CD4-positive, CD25-positive, alpha-beta regulatory T cell (primary cell): ENCODE measurements around the gene KRTAP26-1. TPM values are rescaled to one million over a fixed set of nuclear protein-coding genes. Genes with fewer than 3 reads are reported as not detected.

ENCODE experiments used
- ATAC-seq, 2 donors: fragments of 150-1000 bp; cut with Tn5 transposase; one replicate each; pipeline ENCODE4 v1.10.0; 2021; ENCODE audit warnings: low read depth in 2 of 2, moderate number of reproducible peaks in 2 of 2, moderate library complexity in 1 of 2
- DNase-seq, 3 donors: peaks; one replicate each; pipeline versions ENCODE4 v3.0.0 to v3.0.0-alpha.2; 2012 to 2022; ENCODE audit warnings: mixed read lengths in 1 of 3
- H3K27ac ChIP-seq: one replicate; pipeline ENCODE4 v1.7.0; 2013; ENCODE audit warnings: mild to moderate bottlenecking, low read length; ENCODE audit not compliant: insufficient read depth, poor library complexity, severe bottlenecking
- H3K27me3 ChIP-seq: one replicate; pipeline ENCODE4 v1.7.0; 2013; ENCODE audit warnings: low read length; ENCODE audit not compliant: control insufficient read depth, insufficient read depth
- H3K36me3 ChIP-seq: one replicate; pipeline ENCODE4 v1.7.0; 2013; ENCODE audit warnings: mild to moderate bottlenecking, low read length, moderate library complexity; ENCODE audit not compliant: control insufficient read depth, insufficient read depth
- H3K4me1 ChIP-seq: 2 replicates; pipeline ENCODE4 v1.7.0; 2013; ENCODE audit warnings: mild to moderate bottlenecking, low read length; ENCODE audit not compliant: insufficient read depth, control insufficient read depth, poor library complexity, severe bottlenecking
- H3K4me3 ChIP-seq: one replicate; pipeline ENCODE4 v1.7.0; 2013; ENCODE audit warnings: low read depth, mild to moderate bottlenecking, low read length, moderate library complexity
- H3K9me3 ChIP-seq, 2 experiments: 1 replicate in 1 of 2; 2 replicates in 1 of 2; pipeline ENCODE4 v1.7.0; 2013; ENCODE audit warnings: low read length in 2 of 2, mild to moderate bottlenecking in 1 of 2, moderate library complexity in 1 of 2; ENCODE audit not compliant: control insufficient read depth in 2 of 2
- H3K27ac Mint-ChIP-seq, 3 donors: one replicate each; pipeline ENCODE4 v1.8.0; 2020 to 2022; ENCODE audit warnings: mild to moderate bottlenecking in 3 of 3, mixed read lengths in 3 of 3, moderate library complexity in 2 of 3
- H3K27me3 Mint-ChIP-seq: one replicate; pipeline ENCODE4 v1.8.0; 2022; ENCODE audit warnings: mild to moderate bottlenecking, mixed read lengths
- H3K36me3 Mint-ChIP-seq: one replicate; pipeline ENCODE4 v1.8.0; 2020; ENCODE audit warnings: mixed read lengths
- H3K4me1 Mint-ChIP-seq, 4 donors: one replicate each; pipeline ENCODE4 v1.8.0; 2020 to 2022; ENCODE audit warnings: mixed read lengths in 4 of 4, mild to moderate bottlenecking in 1 of 4
- H3K4me3 Mint-ChIP-seq, 4 donors: one replicate each; pipeline ENCODE4 v1.8.0; 2020 to 2022; ENCODE audit warnings: mild to moderate bottlenecking in 4 of 4, mixed read lengths in 4 of 4, moderate library complexity in 3 of 4
- H3K9me3 Mint-ChIP-seq, 7 donors: one replicate each; pipeline ENCODE4 v1.8.0; 2020 to 2022; ENCODE audit warnings: mixed read lengths in 7 of 7, mild to moderate bottlenecking in 3 of 7, moderate library complexity in 2 of 7
- polyA plus RNA-seq, 4 donors: library from polyadenylated mRNA; unstranded; fragments of 300-500 nt; fragmentation: Illumina TruSeq; gene quantifications; one replicate each; pipeline ENCODE4 v1.2.3, GENCODE V29; 2021
- total RNA-seq: library from RNA; stranded (reverse); gene quantifications from one replicate; pipeline ENCODE4 v1.2.3, GENCODE V29; 2022

Gene KRTAP26-1, protein sequence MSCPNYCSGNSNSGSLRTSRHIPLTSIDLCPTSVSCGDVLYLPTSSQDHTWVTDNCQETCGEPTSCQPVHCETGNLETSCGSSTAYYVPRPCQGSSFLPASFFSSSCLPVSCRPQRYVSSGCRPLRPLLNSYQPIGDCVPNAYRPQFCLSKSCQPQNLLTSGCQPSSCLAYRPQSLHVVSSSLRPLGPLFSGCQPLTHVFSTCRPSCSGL
- total RNA-seq (not detected), polyA plus RNA-seq (not detected)

DNA sequence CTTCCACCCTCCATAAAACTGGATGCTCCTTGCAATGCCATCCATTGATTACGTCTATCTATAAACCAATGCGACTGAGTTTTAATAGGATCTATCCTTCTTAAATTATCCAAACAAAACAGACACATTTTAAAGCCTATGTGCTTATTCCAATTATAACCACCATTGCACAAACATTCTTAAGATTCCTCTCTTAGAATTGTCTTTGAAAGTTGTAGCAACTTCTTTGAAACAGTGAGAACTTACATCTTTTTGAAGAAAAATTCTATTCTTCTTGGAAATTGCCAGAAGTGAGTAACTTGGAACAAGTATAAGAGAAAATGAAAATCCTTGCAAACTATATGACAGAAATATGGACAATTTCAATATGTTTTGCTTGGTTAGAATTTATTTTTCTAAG lies at the start of gene KRTAP26-1:
Gene KRTAP26-1, minus strand, starts transcription at position 101 of the 400 bp plus-strand sequence. CDS start 280 bp downstream, outside the sequence.
- no peaks in the 10 kb centered on the region for H3K27me3 Mint-ChIP-seq
- H3K4me3 ChIP-seq: no peak within 1 kb of the TSS
- H3K27me3 ChIP-seq: no peaks in the 10 kb centered on the region
- no peaks in the 10 kb centered on the region for H3K36me3 Mint-ChIP-seq
- H3K4me1 Mint-ChIP-seq: no peaks in the 10 kb centered on the region
- no peaks in the 10 kb centered on the region for H3K9me3 ChIP-seq
- H3K36me3 ChIP-seq: no peaks in the 10 kb centered on the region
- no peak within 1 kb of the TSS for H3K27ac Mint-ChIP-seq
- no peak within 1 kb of the TSS for H3K27ac ChIP-seq
- H3K9me3 Mint-ChIP-seq: peaks cover 0 to 6% (median 1%) of the 10 kb centered on the region in 7 donors
- DNase-seq (no peak), ATAC-seq (no peak)
- no peaks in the 10 kb centered on the region for H3K4me1 ChIP-seq
- no peak within 1 kb of the TSS for H3K4me3 Mint-ChIP-seq

DNA sequence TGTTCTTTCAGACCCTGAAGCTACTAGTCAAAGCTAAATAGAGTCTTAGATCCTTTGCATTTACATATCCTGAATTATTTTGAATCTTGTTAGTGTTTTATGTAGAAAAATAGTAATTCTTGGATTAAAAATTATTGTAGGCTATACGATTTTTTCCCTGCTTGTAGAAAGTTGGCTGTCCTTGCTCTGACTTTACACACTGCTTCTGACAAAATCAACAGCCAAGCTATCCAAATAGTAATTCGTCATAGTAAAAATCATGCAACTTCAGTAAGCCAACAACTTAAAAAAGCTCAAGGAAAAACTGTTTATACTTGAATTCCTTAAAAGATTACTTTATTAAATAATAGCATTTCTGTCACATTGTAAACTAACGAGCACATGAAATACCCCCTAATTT lies 35.8 kb upstream of the KRTAP26-1 start:
- Histone ChIP-seq H3K27me3 (no peaks in the 10 kb centered on the region), H3K9me3 (no peaks in the 10 kb centered on the region), H3K4me3 (no peak overlapping the region), H3K36me3 (no peaks in the 10 kb centered on the region), H3K27ac (no peak overlapping the region), H3K4me1 (no peaks in the 10 kb centered on the region)
- no peak overlapping the region for H3K27ac Mint-ChIP-seq
- no peaks in the 10 kb centered on the region for H3K27me3 Mint-ChIP-seq
- peaks cover 0 to 2% (median 0%) of the 10 kb centered on the region in 7 donors for H3K9me3 Mint-ChIP-seq
- ATAC-seq (no peak), DNase-seq (no peak)
- no peaks in the 10 kb centered on the region for H3K4me1 Mint-ChIP-seq
- no peaks in the 10 kb centered on the region for H3K36me3 Mint-ChIP-seq
- no peak overlapping the region for H3K4me3 Mint-ChIP-seq

DNA sequence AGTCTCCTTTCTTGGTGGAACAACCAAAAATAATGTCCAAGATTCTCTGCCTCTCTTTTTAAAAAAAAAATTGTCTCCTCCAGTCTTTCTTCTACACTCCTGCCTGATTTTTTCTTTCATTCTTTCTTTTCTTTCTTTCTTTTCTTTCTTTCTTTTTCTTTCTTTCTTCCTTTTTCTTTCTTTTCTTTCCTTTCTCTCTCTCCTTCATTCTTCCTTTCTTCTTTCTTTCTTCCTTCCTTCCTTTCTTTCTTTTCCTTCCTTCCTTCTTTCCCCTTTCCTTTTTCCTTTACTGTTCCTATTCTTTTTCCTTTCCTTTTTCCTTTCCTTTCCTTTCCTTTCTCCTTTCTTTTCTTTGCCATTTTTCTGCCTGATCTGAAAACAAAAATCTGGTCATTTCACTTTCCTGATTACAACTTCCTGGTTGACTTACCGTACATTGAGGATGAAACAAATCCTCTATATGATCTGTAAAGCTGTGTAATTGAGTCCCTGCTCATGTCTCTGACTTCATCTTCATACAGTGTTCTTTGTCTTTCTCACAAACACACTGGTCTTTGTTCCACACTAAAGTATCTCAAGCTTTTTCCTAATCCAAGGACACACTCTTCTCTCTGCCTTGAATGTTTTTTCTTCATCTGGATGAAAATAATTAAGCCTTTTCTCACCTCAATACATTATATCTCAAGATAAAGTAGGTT lies 34.3 kb upstream of the KRTAP26-1 start:
- Histone ChIP-seq H3K4me3 (no peak overlapping the region), H3K27me3 (no peaks in the 10 kb centered on the region)

DNA sequence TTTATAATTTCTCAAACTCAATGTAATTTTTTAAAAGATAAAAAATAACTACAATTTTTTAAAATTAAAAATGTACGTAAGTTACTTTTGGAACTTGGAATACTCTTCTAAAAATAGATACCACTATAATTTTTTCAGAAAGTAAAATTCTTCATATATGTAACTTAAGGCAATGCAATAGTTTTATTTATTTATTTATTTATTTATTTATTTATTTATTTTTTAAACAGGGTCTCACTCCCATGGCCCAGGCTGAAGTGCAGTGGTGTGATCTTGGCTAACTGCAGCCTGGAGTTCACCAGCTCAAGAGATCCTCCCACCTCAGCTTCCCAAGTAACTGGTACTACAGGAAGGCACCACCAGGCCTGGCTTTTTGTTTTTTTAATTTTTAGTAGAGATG lies 31.4 kb upstream of the KRTAP26-1 start:
- no peaks in the 10 kb centered on the region for H3K4me1 ChIP-seq
- no peak overlapping the region for H3K4me3 ChIP-seq
- no peak overlapping the region for H3K27ac ChIP-seq
- H3K27me3 ChIP-seq: no peaks in the 10 kb centered on the region
- no peaks in the 10 kb centered on the region for H3K36me3 ChIP-seq
- no peak overlapping the region for H3K4me3 Mint-ChIP-seq
- DNase-seq: no peak
- H3K9me3 Mint-ChIP-seq: peaks cover 0 to 5% (median 0%) of the 10 kb centered on the region in 7 donors
- no peaks in the 10 kb centered on the region for H3K4me1 Mint-ChIP-seq
- no peak overlapping the region for H3K27ac Mint-ChIP-seq
- no peaks in the 10 kb centered on the region for H3K27me3 Mint-ChIP-seq
- no peak for ATAC-seq
- no peaks in the 10 kb centered on the region for H3K9me3 ChIP-seq
- H3K36me3 Mint-ChIP-seq: no peaks in the 10 kb centered on the region

More for the DNA sequence above, 34.3 kb upstream of the KRTAP26-1 start:
- Mint-ChIP-seq H3K36me3 (no peaks in the 10 kb centered on the region), H3K4me3 (no peak overlapping the region), H3K4me1 (no peaks in the 10 kb centered on the region), H3K27ac (no peak overlapping the region), H3K27me3 (no peaks in the 10 kb centered on the region), H3K9me3 (peaks cover 0 to 5% (median 0%) of the 10 kb centered on the region in 7 donors)
- Histone ChIP-seq H3K36me3 (no peaks in the 10 kb centered on the region), H3K9me3 (no peaks in the 10 kb centered on the region), H3K4me1 (no peaks in the 10 kb centered on the region), H3K27ac (no peak overlapping the region)
- ATAC-seq: no peak
- DNase-seq: no peak

DNA sequence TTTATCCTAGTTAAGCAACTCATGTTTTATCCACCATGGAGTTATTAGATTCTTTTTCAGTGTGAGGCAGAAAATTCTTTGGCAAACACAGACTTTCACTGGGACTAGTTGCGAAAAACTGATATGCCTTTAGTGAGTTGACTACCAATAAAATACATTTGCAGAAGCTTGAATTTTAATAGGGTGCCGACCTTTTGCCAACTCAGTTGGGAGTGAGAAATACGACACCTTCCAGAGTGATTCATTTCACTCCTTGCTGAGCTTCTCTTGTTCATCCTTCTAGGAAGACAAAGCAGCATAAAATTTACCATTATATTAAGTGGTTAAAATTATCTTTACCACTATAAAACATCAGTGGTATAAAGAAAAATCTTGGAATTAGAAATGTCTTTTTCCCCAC lies 29.5 kb upstream of the KRTAP26-1 start:
- Mint-ChIP-seq H3K9me3 (peaks cover 0 to 3% (median 0%) of the 10 kb centered on the region in 7 donors), H3K27me3 (no peaks in the 10 kb centered on the region), H3K27ac (no peak overlapping the region), H3K36me3 (no peaks in the 10 kb centered on the region), H3K4me1 (no peaks in the 10 kb centered on the region), H3K4me3 (no peak overlapping the region)
- Histone ChIP-seq H3K9me3 (no peaks in the 10 kb centered on the region), H3K4me1 (no peaks in the 10 kb centered on the region), H3K36me3 (no peaks in the 10 kb centered on the region), H3K27me3 (no peaks in the 10 kb centered on the region), H3K27ac (no peak overlapping the region), H3K4me3 (no peak overlapping the region)
- ATAC-seq (no peak), DNase-seq (no peak)

DNA sequence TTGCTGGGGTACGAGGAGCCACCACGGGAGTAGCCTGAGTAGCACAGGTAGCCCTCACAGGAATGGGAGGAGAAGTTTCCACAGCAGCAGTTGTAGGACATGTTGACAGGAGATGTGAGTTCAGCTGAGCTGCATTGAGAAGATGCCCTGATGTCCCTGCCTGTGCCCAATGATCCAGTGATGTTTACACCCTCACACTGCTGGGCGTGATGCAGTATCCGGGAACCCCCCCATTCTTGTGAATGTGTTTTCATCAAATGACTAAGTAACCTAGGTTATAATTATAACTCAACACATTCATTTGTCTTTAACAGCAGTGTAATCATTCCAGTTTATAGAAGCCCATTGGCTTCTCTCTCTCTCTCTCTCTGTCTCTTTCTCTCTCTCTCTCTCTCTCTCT lies 28.4 kb upstream of the KRTAP26-1 start, which contains the start of gene KRTAP23-1:
Gene KRTAP23-1, minus strand, starts transcription at position 101 of the 400 bp plus-strand sequence. Its CDS starts 0 bp downstream, at position 101.
- Mint-ChIP-seq H3K27ac (no peak within 1 kb of the TSS), H3K27me3 (no peaks in the 10 kb centered on the region), H3K4me1 (no peaks in the 10 kb centered on the region), H3K36me3 (no peaks in the 10 kb centered on the region), H3K9me3 (peaks cover 0 to 3% (median 0%) of the 10 kb centered on the region in 7 donors), H3K4me3 (no peak within 1 kb of the TSS)
- Histone ChIP-seq H3K27me3 (no peaks in the 10 kb centered on the region), H3K4me3 (no peak within 1 kb of the TSS), H3K9me3 (no peaks in the 10 kb centered on the region), H3K27ac (no peak within 1 kb of the TSS), H3K36me3 (no peaks in the 10 kb centered on the region), H3K4me1 (no peaks in the 10 kb centered on the region)
- ATAC-seq: no peak
- DNase-seq: no peak

DNA sequence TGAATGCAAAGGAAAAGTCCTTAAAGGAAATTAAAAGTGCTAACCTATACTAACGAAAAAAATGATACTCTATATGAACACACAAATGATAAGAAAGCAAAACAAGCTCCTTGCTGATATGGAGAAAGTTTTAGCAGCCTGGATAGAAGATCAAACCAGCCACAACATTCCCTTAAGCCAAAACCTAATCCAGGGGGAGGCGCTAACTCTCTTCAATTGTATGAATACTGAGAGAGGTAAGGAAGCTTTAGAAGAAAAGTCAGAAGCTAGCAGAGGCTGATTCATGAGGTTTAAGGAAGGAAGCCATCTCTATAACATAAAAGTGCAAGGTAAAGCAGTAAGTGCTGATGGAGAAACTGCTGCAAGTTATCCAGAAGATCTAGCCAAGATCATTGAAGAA lies 24.9 kb upstream of the KRTAP26-1 start:
- Histone ChIP-seq H3K36me3 (no peaks in the 10 kb centered on the region), H3K27ac (no peak overlapping the region), H3K27me3 (no peaks in the 10 kb centered on the region), H3K9me3 (no peaks in the 10 kb centered on the region), H3K4me1 (no peaks in the 10 kb centered on the region), H3K4me3 (no peak overlapping the region)
- ATAC-seq (no peak), DNase-seq (no peak)
- H3K9me3 Mint-ChIP-seq: peaks cover 0 to 1% (median 0%) of the 10 kb centered on the region in 7 donors
- no peaks in the 10 kb centered on the region for H3K27me3 Mint-ChIP-seq
- H3K4me3 Mint-ChIP-seq: no peak overlapping the region
- no peak overlapping the region for H3K27ac Mint-ChIP-seq
- H3K36me3 Mint-ChIP-seq: no peaks in the 10 kb centered on the region
- no peaks in the 10 kb centered on the region for H3K4me1 Mint-ChIP-seq
